IMR-90 (cell line): ENCODE measurements around the gene SPATA31E1. TPM values are rescaled to one million over a fixed set of nuclear protein-coding genes. Genes with fewer than 3 reads are reported as not detected.

Experiments used
- ATAC-seq: fragments of 200-7000 bp; cut with Tn5 transposase; 2 replicates; pipeline ENCODE4 v1.9.1; 2020; ENCODE audit warnings: low read depth, mild to moderate bottlenecking, moderate library complexity
- BruUV-seq: library from RNA; stranded (reverse); fragments of 400-500 nt; replicated peaks from 2 replicates; lab custom pipeline; 2021; lab: Mats Ljungman, UMichigan
- CTCF ChIA-PET: fragments of 300-600 bp; formaldehyde crosslinking; extraction: SDS; loops from one replicate; lab custom pipeline; 2021; ENCODE audit warnings: antibody characterized with exemption; lab: Yijun Ruan, JAX
- POLR2A ChIA-PET: fragments of 300-600 bp; sonication (Branson Sonifier 250); formaldehyde crosslinking; loops from one replicate; lab custom pipeline; 2022; ENCODE audit warnings: antibody characterized with exemption; ENCODE audit not compliant: unreplicated experiment; lab: Charles Lee
- DNase-seq: peaks from one replicate; pipeline ENCODE4 v3.0.0; 2013
- H2AFZ ChIP-seq: replicated peaks from 2 replicates; pipeline ENCODE3; 2013; ENCODE audit warnings: low read length, mild to moderate bottlenecking; ENCODE audit not compliant: poor library complexity
- H2AK5ac ChIP-seq: 2 replicates; pipeline ENCODE4 v1.6.1; 2013; ENCODE audit warnings: low read depth, low read length, inconsistent platforms
- H2AK9ac ChIP-seq: replicated peaks from 2 replicates; pipeline ENCODE3; 2013; ENCODE audit warnings: mild to moderate bottlenecking, low read depth, low read length, moderate library complexity; ENCODE audit not compliant: poor library complexity
- H2BK120ac ChIP-seq: 2 replicates; pipeline ENCODE4 v1.6.1; 2013; ENCODE audit warnings: low read depth, low read length, inconsistent platforms
- H2BK15ac ChIP-seq: 3 replicates; pipeline ENCODE4 v1.6.1; 2013; ENCODE audit warnings: low read depth, low read length, inconsistent platforms
- H2BK20ac ChIP-seq: 2 replicates; pipeline ENCODE4 v1.6.1; 2013; ENCODE audit warnings: low read depth, mild to moderate bottlenecking, inconsistent platforms, low read length, moderate library complexity
- H2BK5ac ChIP-seq: 2 replicates; pipeline ENCODE4 v1.6.1; 2013; ENCODE audit warnings: mild to moderate bottlenecking, low read depth, low read length, inconsistent platforms; ENCODE audit not compliant: poor library complexity, severe bottlenecking
- H3K14ac ChIP-seq: replicated peaks from 2 replicates; pipeline ENCODE4 v1.6.1; 2013; ENCODE audit warnings: low read depth, low read length, inconsistent platforms
- H3K18ac ChIP-seq: 2 replicates; pipeline ENCODE4 v1.6.1; 2013; ENCODE audit warnings: low read depth, low read length, control low read depth
- H3K23ac ChIP-seq: 2 replicates; pipeline ENCODE4 v1.6.1; 2013; ENCODE audit warnings: low read depth, low read length, inconsistent platforms
- H3K27ac ChIP-seq: 2 replicates; pipeline ENCODE4 v1.5.1; 2013; ENCODE audit warnings: mild to moderate bottlenecking, control low read depth, low read length; ENCODE audit not compliant: insufficient read depth
- H3K27me3 ChIP-seq: 2 replicates; pipeline ENCODE4 v1.6.1; 2013; ENCODE audit warnings: low read length; ENCODE audit not compliant: control insufficient read depth, insufficient read depth
- H3K36me3 ChIP-seq: 2 replicates; pipeline ENCODE4 v1.6.1; 2013; ENCODE audit warnings: low read length, mixed read lengths; ENCODE audit not compliant: control insufficient read depth, insufficient read depth
- H3K4ac ChIP-seq: 2 replicates; pipeline ENCODE4 v1.6.1; 2013; ENCODE audit warnings: low read depth, low read length, inconsistent platforms
- H3K4me1 ChIP-seq: 2 replicates; pipeline ENCODE4 v1.6.1; 2013; ENCODE audit warnings: low read length, mixed read lengths; ENCODE audit not compliant: control insufficient read depth, insufficient read depth
- H3K4me2 ChIP-seq: 2 replicates; pipeline ENCODE4 v1.6.1; 2013; ENCODE audit warnings: low read depth, mild to moderate bottlenecking, control low read depth, low read length, moderate library complexity
- H3K4me3 ChIP-seq: 2 replicates; pipeline ENCODE4 v1.5.1; 2013; ENCODE audit warnings: low read depth, mild to moderate bottlenecking, control low read depth, low read length, moderate library complexity; ENCODE audit not compliant: insufficient read depth
- H3K56ac ChIP-seq: 2 replicates; pipeline ENCODE4 v1.6.1; 2013; ENCODE audit warnings: low read length, inconsistent platforms; ENCODE audit not compliant: insufficient read depth; ENCODE audit errors: extremely low read depth
- H3K79me1 ChIP-seq, 2 experiments: 2 replicates each; pipeline ENCODE4 v1.6.1; 2013; ENCODE audit warnings: low read length in 2 of 2, inconsistent platforms in 1 of 2, low read depth in 1 of 2
- H3K9ac ChIP-seq: 2 replicates; pipeline ENCODE4 v1.6.1; 2013; ENCODE audit warnings: low read depth, low read length, control low read depth
- H3K9me1 ChIP-seq: 2 replicates; pipeline ENCODE4 v1.6.1; 2013; ENCODE audit warnings: low read length, inconsistent platforms; ENCODE audit not compliant: insufficient read depth
- H3K9me3 ChIP-seq: 2 replicates; pipeline ENCODE4 v1.6.1; 2013; ENCODE audit warnings: low read length; ENCODE audit not compliant: control insufficient read depth, insufficient read depth
- H4K20me1 ChIP-seq: 2 replicates; pipeline ENCODE4 v1.6.1; 2013; ENCODE audit warnings: low read length, inconsistent platforms; ENCODE audit not compliant: insufficient read depth
- H4K5ac ChIP-seq: 2 replicates; pipeline ENCODE4 v1.6.1; 2013; ENCODE audit warnings: mild to moderate bottlenecking, low read depth, low read length, control low read depth
- H4K8ac ChIP-seq, 2 experiments: 2 replicates each; pipeline ENCODE4 v1.6.1; 2013; ENCODE audit warnings: low read depth in 2 of 2, low read length in 2 of 2, control low read depth in 1 of 2, inconsistent platforms in 1 of 2
- H4K91ac ChIP-seq: 2 replicates; pipeline ENCODE4 v1.6.1; 2013; ENCODE audit warnings: low read depth, low read length, inconsistent platforms; ENCODE audit not compliant: insufficient read depth
- MXI1 ChIP-seq: IDR thresholded peaks from 2 replicates; pipeline ENCODE4 v1.6.1; 2012; ENCODE audit warnings: low read depth, mild to moderate bottlenecking, low read length, moderate library complexity, borderline replicate concordance
- NFE2L2 ChIP-seq: fragments of 150-350 bp; IDR thresholded peaks from 2 replicates; pipeline ENCODE4 v1.6.1; 2016; ENCODE audit warnings: low read depth, mild to moderate bottlenecking, low read length
- POLR2A ChIP-seq: IDR thresholded peaks from 2 replicates; pipeline ENCODE4 v1.6.1; 2012; ENCODE audit warnings: mild to moderate bottlenecking, low read depth, low read length
- RFX5 ChIP-seq: IDR thresholded peaks from 2 replicates; pipeline ENCODE4 v1.8.0; 2012; ENCODE audit warnings: low read depth, mild to moderate bottlenecking, low read length, moderate library complexity
- WGBS, 2 experiments: methylation state at CpG; one replicate each; pipeline versions ENCODE4 v1.1.5 to v1.1.7; 2013; ENCODE audit warnings: missing lambda C conversion rate in 2 of 2; ENCODE audit not compliant: insufficient read length in 1 of 2; ENCODE audit errors: extremely low coverage in 2 of 2; 5-methylcytosine and 5-hydroxymethylcytosine counted together
- dilution Hi-C: fragments of 300-500 bp; cut with HindIII; formaldehyde crosslinking; loops from one replicate; pipeline ENCODE4 v1.14.3; 2018; ENCODE audit warnings: low sequenced_read_pairs; ENCODE audit not compliant: unreplicated experiment
- in situ Hi-C: fragments of 300-500 bp; cut with MboI; formaldehyde crosslinking; loops from 3 replicates; pipeline ENCODE4 v1.14.3; 2019; ENCODE audit warnings: low sequenced_read_pairs, inconsistent platforms, mixed read lengths
- intact Hi-C: fragments of 100-400 bp; cut with micrococcal nuclease; formaldehyde crosslinking; loops from 2 replicates; pipeline ENCODE4 v1.10.0; 2022
- polyA plus RNA-seq, 3 experiments: library from polyadenylated mRNA; depleted of rRNA; stranded (reverse); fragments of >200 nt; gene quantifications; 2 replicates each; pipeline ENCODE4 v1.2.3, GENCODE V29; 2012; ENCODE audit warnings: low replicate concordance in 1 of 3
- total RNA-seq: library from RNA; depleted of rRNA; stranded (reverse); fragments of >200 nt; gene quantifications from 2 replicates; pipeline ENCODE4 v1.2.3, GENCODE V29; 2012
- TF ChIP-seq, protein P1 (sequence below): fragments of 150-350 bp; IDR thresholded peaks from 2 replicates; pipeline ENCODE4 v1.6.1; 2016; ENCODE audit warnings: low read depth, mild to moderate bottlenecking, low read length, moderate library complexity, borderline replicate concordance

The SPATA31E1 gene
- total and polyA plus RNA-seq, 2 of the 4 experiments (the other 2 are of a cell fraction), result 0.03 TPM; not detected in 1

DNA sequence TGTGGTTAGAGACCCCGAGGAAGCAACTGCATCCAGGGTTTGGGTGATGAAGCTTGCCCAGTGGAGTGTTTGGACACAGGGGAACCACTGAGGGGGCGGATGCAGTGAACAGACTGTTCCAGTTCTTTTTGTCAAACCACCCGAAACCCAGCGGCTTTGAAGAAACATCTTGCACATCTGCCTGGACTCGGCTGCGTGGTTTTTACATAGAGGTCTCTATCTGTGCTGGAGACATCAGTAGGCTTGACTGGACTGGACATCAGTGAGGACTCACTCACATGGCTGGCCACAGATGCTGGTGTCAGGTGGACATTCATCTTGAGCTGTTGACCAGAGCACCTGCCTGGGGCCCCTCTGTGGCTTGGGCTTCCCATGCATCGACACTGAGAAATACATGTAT, 15.3 kb upstream of the SPATA31E1 start:
- ATAC-seq (no peak), DNase-seq (no peak)
- Histone ChIP-seq H2BK5ac (no peak overlapping the region), H3K4me2 (no peak overlapping the region), H4K8ac (no peak overlapping the region), H3K79me1 (no peaks in the 10 kb centered on the region), H2BK120ac (no peak overlapping the region), H3K9ac (no peak overlapping the region), H3K4ac (peak overlapping the region; percentile 39; the same call in 1 of the 2 replicates), H3K56ac (no peak overlapping the region), H3K9me1 (peaks cover 24% of the 10 kb centered on the region), H3K4me3 (no peak overlapping the region), H3K4me1 (peaks cover 24% of the 10 kb centered on the region), H3K27ac (no peak overlapping the region), H3K18ac (no peak overlapping the region), H2AK9ac (no peak overlapping the region), H4K20me1 (no peaks in the 10 kb centered on the region), H2AFZ (no peak overlapping the region), H2BK15ac (peak overlapping the region; percentile 25; the same call in 1 of the 3 replicates), H3K14ac (no peak overlapping the region), H4K5ac (no peak overlapping the region; the same call in 1 of the 2 replicates), H3K27me3 (no peaks in the 10 kb centered on the region), H2BK20ac (no peak overlapping the region), H4K91ac (0 out of 2 replicates have a peak overlapping the region, but pooled peaks have one; percentile 27), H3K23ac (no peak overlapping the region), H2AK5ac (peak overlapping the region; percentile 41; the same call in 1 of the 2 replicates), H3K36me3 (no peaks in the 10 kb centered on the region), H3K9me3 (no peaks in the 10 kb centered on the region)
- CTCF ChIA-PET, result no interaction called here
- POLR2A ChIA-PET, result no interaction called here
- 100% methylated on average over 1 of the region's 7 CpGs; no CpG with 5 or more reads in 1 of the 2 experiments for WGBS, 2 experiments
- no TSS peak for BruUV-seq
- in situ Hi-C loops, result no loop called here
- dilution Hi-C loops, result no loop called here
- TF ChIP-seq, protein P1, sequence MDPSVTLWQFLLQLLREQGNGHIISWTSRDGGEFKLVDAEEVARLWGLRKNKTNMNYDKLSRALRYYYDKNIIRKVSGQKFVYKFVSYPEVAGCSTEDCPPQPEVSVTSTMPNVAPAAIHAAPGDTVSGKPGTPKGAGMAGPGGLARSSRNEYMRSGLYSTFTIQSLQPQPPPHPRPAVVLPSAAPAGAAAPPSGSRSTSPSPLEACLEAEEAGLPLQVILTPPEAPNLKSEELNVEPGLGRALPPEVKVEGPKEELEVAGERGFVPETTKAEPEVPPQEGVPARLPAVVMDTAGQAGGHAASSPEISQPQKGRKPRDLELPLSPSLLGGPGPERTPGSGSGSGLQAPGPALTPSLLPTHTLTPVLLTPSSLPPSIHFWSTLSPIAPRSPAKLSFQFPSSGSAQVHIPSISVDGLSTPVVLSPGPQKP, result no peak
- TF ChIP-seq RFX5, result no peak
- no peak for TF ChIP-seq NFE2L2
- TF ChIP-seq MXI1, result no peak
- TF ChIP-seq POLR2A, result no peak
- intact Hi-C loops, result no loop called here
